CD4-positive, alpha-beta T cell treated with Interleukin-17A for 4 hours (primary cell): ENCODE data around the gene FAM9C.

Source experiments
- DNase-seq: peaks from one replicate; pipeline ENCODE4 v3.0.0-alpha.2; 2020; ENCODE audit warnings: mixed read lengths

The FAM9C gene

DNA sequence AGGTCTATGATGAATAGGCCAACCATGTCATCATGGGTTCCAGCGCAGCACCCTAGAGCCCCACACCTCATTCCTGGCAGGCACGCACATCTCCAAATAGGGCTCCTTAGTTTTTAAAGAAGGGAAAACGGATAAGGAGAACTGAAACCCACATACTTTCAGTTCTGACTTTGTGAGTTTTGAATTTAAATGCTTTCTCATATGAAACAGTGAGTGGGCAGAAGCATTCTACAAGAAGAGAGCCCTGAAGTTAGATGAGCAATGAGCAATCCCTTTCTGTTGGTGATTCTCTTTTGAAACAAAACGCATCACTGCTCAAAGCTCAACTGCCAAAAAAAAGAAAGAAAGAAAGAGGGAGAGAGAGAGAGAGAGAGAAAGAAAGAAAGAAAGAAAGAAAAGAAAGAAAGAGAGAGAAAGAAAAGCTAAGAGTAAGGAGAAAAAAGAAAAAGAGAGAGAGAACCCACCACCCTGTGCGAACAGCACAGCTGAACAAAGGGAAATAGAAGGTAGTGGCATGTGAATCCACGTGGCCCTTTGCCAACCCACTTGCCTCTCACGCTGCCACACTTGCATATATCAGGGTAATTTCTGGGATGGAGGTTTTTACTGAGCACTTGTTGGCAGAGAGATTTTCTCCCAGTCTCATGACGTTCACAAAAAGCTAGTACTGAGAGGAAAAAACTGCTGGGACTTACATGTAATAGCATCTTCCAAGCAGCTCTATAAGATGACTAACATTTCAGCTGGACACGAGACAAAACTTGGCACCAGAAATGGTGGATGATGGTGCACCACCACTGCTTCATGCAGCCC is 38.6 kb downstream of the FAM9C start:
- peak; percentile 62 for DNase-seq

DNA sequence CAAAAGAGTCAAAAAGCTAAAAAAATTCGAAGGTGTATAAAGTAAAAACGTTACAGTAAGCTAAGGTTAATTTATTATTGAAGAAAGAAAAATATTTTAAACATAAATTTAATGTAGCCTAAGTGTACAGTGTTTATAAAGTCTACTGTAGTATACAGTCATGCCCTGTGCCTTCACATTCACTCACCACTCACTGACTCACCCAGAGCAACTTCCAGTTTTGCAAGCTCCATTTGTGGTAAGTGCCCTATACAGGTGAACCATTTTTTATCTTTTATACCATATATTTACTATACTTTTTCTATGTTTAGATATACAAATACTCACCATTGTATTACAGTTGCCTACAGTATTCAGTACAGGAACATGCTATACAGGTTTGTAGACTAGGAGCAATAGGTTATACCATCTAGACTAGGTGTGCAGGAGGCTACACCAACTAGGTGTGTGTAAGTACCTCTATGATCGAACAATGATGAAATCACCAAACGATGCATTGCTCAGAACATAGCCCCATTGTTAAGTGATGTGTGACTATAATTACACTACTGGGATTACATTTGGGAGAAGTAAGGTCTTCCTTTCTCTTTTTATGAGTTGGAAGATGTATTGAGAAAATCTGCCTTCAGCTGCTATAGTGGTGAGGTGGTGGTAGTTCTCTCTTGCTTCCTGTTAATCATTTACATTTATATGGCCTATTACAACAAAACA is 42.3 kb downstream of the FAM9C start:
- DNase-seq, result peak; percentile 46

DNA sequence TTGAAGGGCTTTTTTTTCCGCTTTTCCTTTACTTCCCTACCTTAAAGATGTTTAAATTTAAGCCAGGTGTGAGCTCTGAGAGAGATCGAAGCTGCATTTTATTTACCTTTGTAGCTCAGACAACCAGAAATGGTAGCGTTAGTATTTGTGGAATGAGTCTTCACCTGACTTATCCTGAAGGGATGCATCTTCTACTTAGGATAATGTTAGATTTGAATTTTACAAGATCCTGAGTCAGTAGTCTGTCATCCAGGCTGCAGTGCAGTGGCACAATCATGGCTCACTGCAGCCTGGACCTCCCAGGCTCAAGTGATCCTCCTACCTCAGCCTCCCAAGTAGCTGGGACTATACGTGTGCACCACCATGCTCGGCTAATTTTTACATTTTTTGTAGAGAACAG is 43.3 kb downstream of the FAM9C start:
- DNase-seq, result no peak

DNA sequence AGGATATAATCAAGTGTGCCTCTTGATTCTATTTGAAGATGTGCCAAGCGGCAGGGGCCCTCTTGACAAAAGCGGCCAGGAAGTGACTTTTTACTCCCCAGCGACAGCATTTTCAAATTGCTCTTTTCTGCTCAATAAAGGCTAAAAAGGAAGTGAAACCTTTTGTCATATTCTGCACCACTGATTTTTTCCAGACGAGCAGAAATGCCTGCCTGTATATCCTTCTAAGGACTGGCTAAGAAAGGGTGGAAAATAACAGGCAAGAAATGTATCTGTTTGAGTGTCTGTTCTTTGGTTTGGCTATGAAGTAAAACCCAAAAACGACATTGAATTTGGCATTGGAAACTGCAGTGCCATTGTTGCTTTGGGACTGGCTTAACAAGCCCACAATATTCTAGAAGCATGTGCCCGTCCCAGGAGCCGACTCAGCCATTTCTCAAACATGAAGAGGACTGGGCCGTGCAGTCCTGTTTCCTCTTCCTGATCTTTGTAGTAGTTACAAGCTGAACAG is 44.1 kb downstream of the FAM9C start:
- peak; percentile 66 for DNase-seq

DNA sequence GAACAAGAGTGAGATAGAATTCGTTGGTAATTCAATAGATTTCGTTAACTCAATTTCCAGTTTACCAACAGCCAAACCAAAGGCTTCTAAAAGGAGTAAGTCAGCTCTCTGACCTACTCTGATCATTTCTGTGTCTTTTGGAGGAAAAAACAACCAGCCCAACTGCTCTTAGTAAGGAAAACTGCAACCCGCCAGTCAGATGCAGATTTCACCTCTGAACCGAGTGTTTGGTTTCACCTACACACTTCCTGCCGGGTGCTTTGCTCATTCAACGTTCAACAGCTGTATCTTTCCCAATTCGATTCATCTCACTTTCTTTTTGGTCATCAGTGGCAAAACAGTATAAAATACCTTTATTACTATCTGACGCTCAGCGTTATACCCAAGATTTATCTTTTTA is 45.0 kb downstream of the FAM9C start:
- peak; percentile 67 for DNase-seq

DNA sequence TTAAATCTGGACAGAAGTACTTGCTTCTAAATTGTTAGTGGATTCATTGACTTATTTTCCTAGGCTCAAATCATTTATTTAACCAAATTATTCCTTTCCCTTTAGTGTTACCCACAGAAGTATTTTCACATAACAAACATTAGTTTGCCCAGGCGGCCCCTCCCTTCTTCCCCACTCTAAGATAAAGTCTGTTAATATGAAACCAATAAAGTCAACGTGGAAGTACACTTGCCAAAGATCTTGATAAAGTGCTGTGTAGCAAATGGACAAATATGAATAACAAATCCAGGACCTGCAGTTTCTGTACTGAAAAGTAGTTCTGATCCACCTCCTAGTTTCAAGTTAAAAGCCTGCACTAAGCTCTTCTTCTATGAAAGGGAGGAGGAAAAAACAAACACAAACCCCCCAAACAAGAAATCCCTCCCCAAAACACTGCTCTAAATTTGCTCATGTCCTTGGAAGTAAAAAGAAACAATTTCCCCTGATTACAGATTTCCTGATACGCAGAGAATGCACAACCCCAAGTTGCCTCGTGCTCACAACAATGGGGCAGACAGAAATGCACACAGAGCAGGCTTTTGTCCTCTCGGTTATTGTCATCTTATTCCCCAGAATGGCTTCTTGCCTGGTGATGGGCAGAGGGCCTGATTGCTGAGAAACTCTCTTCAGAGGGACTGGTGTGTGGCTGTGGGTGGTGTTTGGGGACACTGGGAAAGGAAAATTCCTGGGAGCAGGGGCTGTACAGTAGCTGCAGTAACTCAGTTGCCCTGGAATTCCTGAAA is 46.3 kb downstream of the FAM9C start:
- peak; percentile 23 for DNase-seq

DNA sequence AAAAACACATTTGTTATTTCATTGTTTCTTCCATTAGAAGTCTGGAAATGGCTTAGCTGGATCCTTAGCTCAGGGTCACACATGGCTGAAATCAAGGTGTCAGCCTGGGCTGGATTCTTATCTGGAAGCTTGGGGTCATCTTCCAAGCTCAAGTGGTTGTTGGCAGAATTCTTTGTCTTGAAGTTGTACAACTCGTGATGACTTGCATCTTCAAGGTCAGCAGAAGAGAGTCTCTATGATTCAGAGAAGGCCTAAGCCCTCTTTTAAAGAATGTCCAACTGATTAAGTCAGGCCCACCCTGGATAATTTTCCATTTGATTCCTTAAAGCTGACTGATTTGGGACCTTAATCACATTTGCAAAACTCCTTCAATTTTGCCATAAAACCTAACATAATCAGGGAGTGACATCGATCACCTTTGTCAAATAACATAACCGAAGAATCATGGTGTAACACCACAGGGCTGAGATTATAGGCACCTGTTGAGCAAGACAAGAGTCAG is 47.4 kb downstream of the FAM9C start:
- DNase-seq, result no peak

DNA sequence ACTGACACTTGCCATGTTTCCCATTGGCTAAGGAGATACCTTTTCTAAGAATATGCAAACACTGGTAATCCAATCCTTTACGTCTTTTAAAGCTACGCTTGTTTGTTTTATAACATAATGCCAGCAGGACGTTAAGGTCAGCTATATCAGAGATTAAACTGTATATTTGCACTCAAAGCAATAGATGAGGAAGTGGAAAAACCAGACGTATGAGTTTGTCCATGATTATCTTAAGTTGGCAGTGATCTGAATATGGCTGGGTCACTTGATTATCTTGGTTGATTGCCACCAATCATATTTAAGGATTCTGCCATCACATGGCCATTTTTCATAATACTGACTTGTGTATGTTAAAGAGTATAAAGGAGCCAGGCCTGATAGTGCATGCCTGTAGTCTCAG is 50.1 kb downstream of the FAM9C start:
- DNase-seq, result no peak

DNA sequence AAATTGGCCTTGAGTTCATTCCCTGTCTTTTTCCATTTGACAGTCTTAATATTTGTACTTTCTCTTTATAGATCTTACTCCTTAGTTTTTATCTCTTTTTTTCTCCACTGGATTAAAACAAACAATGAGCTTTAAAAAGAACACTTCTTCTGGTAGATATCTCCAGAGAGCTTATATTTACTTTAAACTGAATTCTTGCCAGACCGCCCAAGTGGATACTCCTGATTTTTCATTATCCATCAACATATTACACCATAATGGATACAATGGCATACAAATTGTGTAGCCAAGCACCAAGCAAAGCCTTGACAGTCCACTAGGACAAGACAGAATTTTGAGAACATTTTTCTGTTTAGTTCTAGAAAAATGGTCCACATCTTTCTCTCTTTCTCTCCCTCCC is 50.6 kb downstream of the FAM9C start:
- no peak for DNase-seq

DNA sequence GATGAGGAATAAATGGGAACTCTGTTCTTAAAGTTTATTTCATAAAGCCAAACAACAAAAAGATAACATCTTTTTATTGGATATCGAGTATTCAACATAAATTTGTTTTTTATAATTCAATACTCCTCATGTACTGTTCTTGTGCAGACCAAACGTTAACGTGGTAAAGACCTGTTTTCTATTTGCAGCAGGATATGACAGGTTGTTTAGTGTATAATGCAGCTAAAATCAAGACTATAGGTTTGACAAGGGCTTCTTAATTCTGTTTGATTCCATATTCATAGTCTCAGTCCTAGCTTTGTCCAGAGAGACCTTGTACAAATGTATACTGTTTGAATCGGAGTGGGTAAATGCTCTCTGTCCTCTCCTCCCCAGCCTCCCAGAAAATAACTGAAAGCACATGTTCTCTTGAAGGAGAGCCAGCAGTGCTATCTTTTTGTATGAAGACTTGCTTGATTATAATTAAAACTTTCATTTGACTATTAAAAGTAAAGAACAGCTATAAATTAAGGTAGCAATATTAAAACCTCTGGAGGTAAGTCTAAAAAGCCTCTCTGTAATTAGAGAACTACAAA is 51.8 kb downstream of the FAM9C start:
- no peak for DNase-seq

DNA sequence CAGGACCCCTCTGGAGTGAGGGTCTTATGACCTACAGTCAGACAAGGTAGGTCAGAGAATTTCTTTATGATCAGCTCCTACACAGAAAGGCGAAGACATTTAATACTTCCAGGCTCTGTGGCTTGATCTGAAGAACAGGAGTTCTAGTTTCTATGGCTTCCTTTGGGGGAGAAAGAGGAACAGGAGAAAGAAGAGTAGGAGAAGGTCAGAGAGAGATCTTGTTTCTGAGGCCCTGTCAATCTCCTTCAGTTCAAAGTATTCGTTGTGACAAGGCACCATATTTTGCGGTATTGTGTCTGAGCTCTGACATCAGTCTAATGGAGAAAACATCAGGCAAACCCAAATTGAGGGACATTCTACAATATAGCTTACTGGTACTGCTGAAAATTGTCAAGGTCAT is 52.8 kb downstream of the FAM9C start:
- no peak for DNase-seq

DNA sequence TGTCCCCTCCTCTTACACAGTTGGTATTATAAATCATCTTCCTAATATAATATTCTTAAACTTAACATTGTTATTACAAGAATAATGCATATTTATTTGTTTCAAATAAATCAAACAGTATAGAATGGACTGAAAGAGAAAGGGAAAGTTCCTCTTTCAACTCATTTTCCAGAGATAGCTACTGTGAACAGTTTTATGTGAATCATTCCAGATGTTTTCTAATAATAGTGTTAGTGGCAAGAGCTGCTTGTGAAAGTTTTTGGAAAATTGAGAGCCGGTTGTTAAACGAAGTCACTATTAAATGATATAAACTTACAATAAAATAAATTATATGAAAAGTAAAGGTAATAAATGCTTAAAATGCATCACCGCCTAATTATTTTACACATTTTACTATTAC is 55.0 kb downstream of the FAM9C start:
- DNase-seq, result no peak

DNA sequence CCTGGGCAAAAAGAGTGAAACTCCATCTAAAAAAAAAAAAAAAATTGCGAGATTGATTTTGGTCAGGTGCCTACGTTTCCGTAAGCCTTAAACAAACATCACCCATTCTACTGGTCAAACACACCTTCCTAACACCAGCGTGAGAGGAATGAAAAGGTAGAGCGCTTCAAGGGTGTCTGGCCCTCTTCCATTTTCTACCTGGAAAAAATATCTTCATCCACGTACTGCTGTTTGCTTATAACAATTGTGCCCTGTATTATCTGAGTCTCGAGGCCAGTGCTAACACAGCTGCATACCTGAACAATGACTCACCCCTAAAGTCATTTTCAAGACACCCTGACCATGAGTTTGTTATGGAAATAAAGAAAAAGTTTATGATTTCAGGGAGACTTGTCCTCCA is 55.6 kb downstream of the FAM9C start:
- DNase-seq, result no peak

DNA sequence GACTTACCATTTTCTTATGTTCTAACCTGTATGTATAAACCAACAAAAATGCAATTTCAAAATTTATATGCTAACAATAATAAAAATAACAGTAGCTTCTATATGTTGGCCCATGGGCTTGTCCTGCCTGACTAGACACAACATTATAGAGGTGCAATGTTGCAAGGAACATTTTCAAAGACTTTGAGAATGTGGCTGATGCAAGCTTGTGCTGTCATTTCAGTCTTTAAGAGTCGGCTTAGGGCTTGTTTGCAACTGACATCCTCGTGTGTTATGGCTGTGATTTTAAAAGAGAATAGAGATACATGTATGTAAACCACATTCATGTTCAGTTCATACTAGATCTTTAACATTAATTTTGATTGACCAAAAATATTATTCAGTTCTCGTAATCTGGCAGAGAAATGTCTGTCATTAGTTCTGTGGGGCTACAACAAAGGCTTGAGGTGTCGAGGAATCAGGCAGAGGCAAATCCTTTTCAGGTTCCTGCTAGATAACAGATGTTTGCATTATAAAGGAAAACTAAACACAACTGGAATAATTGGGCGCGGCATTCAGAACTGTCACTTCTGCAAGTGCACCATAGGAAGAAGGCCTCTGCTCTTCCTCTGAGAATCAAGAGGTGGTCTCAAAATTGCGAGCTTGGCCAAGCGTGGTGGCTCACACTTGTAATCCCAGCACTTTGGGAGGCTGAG is 56.4 kb downstream of the FAM9C start:
- DNase-seq, result no peak

DNA sequence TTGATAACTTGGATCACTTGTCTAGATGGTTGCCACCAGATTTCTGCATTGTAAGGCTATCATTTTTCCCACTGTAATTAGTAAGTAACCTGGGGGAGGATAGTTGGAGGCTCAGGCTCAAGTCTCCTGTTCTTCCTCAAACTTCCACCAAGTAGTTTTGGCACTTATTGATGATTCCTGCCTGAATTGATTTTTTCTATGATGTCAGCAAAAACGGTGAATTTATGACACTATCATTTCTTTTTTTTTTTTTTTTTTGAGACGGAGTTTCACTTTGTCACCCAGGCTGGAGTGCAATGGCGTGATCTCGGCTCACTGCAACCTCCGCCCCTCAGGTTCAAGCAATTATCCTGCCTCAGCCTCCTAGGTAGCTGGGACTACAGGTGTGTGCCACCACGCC is 57.1 kb downstream of the FAM9C start:
- no peak for DNase-seq

DNA sequence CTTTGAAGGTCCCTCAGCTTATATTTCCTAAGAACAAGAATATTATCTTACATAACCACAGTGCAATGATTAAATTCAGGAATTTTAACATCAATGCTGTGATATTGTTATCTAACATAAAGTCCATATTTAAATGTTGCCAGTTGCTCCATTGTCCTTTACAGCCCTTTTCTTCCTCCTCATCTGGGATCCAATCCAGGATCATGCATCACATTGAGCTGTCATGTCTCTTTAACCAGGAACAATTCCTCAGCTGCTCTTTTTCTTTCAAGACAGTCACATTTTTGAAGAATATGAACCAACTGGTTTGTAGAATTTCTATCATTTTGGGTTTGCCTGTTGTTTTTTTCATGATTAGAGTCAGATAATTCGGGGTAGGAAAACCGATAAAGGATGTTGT is 57.5 kb downstream of the FAM9C start:
- DNase-seq, result no peak

DNA sequence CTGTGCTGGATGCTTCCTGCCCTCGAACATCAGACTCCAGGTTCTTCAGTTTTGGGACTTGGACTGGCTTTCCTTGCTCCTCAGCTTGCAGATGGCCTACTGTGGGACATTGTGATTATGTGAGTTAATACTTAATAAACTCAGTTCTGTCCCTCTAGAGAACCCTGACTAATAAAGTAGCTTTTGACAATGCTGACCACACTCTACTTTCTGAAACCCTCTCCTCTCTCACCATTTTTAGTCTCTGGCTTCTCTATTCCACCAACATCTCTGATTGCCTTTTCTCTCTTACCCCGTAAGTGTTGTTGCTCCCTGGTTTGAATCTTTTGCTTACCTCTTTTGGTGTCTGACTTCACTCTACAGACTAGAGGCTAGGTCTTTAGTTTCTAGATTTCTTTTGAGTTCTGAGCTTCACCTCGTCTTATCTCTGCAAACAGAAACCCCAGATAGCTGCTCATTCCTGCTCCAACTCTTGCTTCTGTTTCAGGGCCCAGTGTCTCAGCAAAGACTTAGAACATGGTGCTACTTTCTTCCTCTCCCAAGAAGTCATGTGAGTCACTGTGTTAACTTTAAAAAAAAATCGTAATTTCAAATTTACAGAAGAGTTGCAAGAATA is 58.1 kb downstream of the FAM9C start:
- DNase-seq, result no peak
